Stimulated activated CD4-positive, alpha-beta T cell treated with anti-CD3 and anti-CD28 coated beads, Interleukin-12 subunit alpha, Interleukin-12 subunit beta, amount 100 ng/mL, for 4 hours (primary cell): ENCODE data around the gene USP19.

Experiments used
- DNase-seq: peaks from one replicate; pipeline ENCODE4 v3.0.0-alpha.2; 2020

The USP19 gene

GRCh38 chr3:49098910-49099630 lies 21.6 kb downstream of the USP19 start:
- no peak for DNase-seq

DNA sequence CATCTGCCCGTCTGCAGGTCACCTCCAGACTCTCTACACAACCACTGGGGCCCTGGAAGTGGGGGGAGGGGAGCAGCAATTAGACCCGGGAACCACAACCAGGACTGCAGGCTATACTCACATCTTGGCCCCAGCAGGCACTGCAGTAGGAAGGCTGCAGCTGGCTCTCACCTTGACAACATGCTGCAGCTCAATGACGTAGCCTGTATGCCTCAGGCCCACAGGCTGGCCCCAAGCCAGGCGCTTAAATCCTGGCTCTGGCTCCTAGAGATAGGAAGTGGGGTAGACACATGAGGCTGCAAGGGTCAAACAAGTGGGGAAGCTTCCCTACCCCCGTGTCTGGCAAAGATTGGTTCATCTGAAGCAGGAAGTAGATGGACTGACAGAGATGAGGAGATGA lies 22.2 kb downstream of the USP19 start:
- DNase-seq, result no peak

GRCh38 chr3:49093853-49094767 lies 26.5 kb downstream of the USP19 start, which contains the start of gene QRICH1:
TSS of gene QRICH1 (minus strand) at chr3:49094071. CDS start at chr3:49077017, 17,054 bp downstream.
- peak; percentile 90 for DNase-seq

- DNase-seq, result peak; percentile 79
Observed at GRCh38 chr3:49092938-49093852, 27.4 kb downstream of the USP19 start.

GRCh38 chr3:49081429-49081828 lies 39.2 kb downstream of the USP19 start:
- DNase-seq, result no peak

- DNase-seq, result no peak
Observed at GRCh38 chr3:49079270-49079669, 41.4 kb downstream of the USP19 start.

- no peak for DNase-seq
Observed at GRCh38 chr3:49076646-49077045, 44.0 kb downstream of the USP19 start.

DNA sequence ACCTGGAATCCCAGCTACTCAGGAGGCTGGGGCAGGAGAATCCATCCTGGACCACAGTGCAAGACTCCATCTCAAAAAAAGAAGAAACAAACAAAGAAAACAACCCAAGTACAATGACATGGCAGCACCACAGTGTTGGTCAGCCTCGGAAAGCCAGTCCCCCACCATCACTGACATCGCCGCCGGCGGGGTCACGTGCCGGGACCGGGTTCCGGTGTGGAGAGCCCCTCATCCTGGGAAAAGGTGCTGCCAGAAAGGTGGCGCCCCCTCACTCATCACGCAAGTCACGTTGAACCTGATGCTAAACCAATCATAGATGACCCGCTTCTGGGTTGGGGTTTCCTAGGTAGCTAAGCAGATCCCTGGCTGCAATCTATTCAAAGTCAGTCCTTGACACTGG lies 44.5 kb downstream of the USP19 start:
- no peak for DNase-seq
